K562 (cell line): ENCODE data around the gene GAK. TPM values are rescaled to one million over a fixed set of nuclear protein-coding genes. Genes with fewer than 3 reads are reported as not detected.
A peak's percentile ranks its signal among the peaks of the same experiment; 100 is the strongest.

Experiments
- E2F5 ChIP-seq: sonication (generic); formaldehyde crosslinking; IDR thresholded peaks from 2 replicates; pipeline ENCODE4 v1.8.0; 2022; ENCODE audit warnings: mild to moderate bottlenecking, missing genetic modification reagents
- ETS1 ChIP-seq: conservative IDR thresholded peaks from 2 replicates; pipeline ENCODE4 v1.6.1; 2011; ENCODE audit warnings: low read depth, mild to moderate bottlenecking, low read length; ENCODE audit not compliant: control insufficient read depth
- EWSR1 ChIP-seq: fragments of 450-650 bp; IDR thresholded peaks from 2 replicates; pipeline ENCODE4 v1.6.1; 2018; ENCODE audit warnings: borderline replicate concordance, mild to moderate bottlenecking, low read depth, moderate library complexity; ENCODE audit not compliant: partially characterized antibody
- KLF10 ChIP-seq: fragments of 250-450 bp; sonication (Bioruptor Pico); IDR thresholded peaks from 2 replicates; pipeline ENCODE4 v1.6.1; 2021; ENCODE audit warnings: matching md5 sums
- NFYB ChIP-seq: IDR thresholded peaks from 2 replicates; pipeline ENCODE4 v1.6.1; 2011; ENCODE audit warnings: mild to moderate bottlenecking, moderate library complexity; ENCODE audit not compliant: insufficient read length; ENCODE audit errors: extremely low read depth
- SPI1 ChIP-seq: IDR thresholded peaks from 2 replicates; pipeline ENCODE4 v1.6.1; 2011; ENCODE audit warnings: low read depth, low read length, control low read depth, borderline replicate concordance
- ZBTB11 ChIP-seq, 3 experiments: fragments of 200-800 bp in 1 of 3; fragments of 250-450 bp in 1 of 3; fragments of 450-650 bp in 1 of 3; sonication (Bioruptor Pico) in 1 of 3; sonication (Bioruptor generic) in 1 of 3; formaldehyde crosslinking in 1 of 3; IDR thresholded peaks; 2 replicates each; pipeline versions ENCODE4 v1.6.1 to v1.8.0; 2016 to 2022; ENCODE audit warnings: mild to moderate bottlenecking in 2 of 3, missing genetic modification characterization in 2 of 3, missing compliant biosample characterization in 1 of 3, moderate library complexity in 1 of 3
- ZHX1 ChIP-seq: fragments of 150-350 bp; conservative IDR thresholded peaks from 2 replicates; pipeline ENCODE4 v1.6.1; 2014; ENCODE audit warnings: low read length
- ZNF133 ChIP-seq: fragments of 250-450 bp; sonication (Bioruptor Pico); IDR thresholded peaks from 2 replicates; pipeline ENCODE4 v1.4.0; 2020; ENCODE audit warnings: mild to moderate bottlenecking
- ZNF23 ChIP-seq: fragments of 250-450 bp; sonication (Bioruptor Pico); IDR thresholded peaks from 2 replicates; pipeline ENCODE4 v1.4.0; 2020; ENCODE audit warnings: mild to moderate bottlenecking
- polyA plus RNA-seq, 8 experiments: library from polyadenylated mRNA; depleted of rRNA in 4 of 8; stranded (reverse) in 5 of 8; unstranded in 3 of 8; fragments of >200 nt; fragmentation: Nextera tagmentation in 2 of 8; fragmentation: Illumina TruSeq in 1 of 8; extraction: Ambion mirVana in 2 of 8; extraction: Trizol in 1 of 8; gene quantifications; 2 replicates each; pipeline versions ENCODE4 v1.2.1 to v1.2.3, GENCODE V29; 2011 to 2014; ENCODE audit warnings: inconsistent platforms in 1 of 8, missing spikeins in 1 of 8
- total RNA-seq, 7 experiments: library from RNA; depleted of rRNA in 6 of 7; stranded (reverse); fragments of >200 nt in 6 of 7; fragmentation: Illumina TruSeq in 2 of 7; extraction: Trizol in 2 of 7; gene quantifications; 2 replicates each; pipeline versions ENCODE4 v1.2.1 to v1.2.3, GENCODE V29; 2011 to 2021; ENCODE audit warnings: low replicate concordance in 1 of 7

GAK gene
- total and polyA plus RNA-seq, 9 of the 15 experiments (the other 6 are each of a cell fraction or from before 2014, with no cell fraction given) = 1.3 to 102 (median 16.2) TPM

GRCh38 chr4:924107-925096 is 7.7 kb downstream of the GAK start (continued):
- no peak for TF ChIP-seq ETS1
- no peak for TF ChIP-seq ZNF23 (CRISPR knock-in tag)
- no peak for TF ChIP-seq ZNF133 (CRISPR knock-in tag)
- TF ChIP-seq KLF10 (CRISPR knock-in tag) = no peak
- TF ChIP-seq NFYB = peak; percentile 37
- no peak for TF ChIP-seq ZBTB11 (CRISPR knock-in tag; IDR thresholded peaks at IDR 0.05)
- TF ChIP-seq SPI1 = peak; percentile 55; the same call in 1 of the 2 replicates
- TF ChIP-seq EWSR1 = no peak
- TF ChIP-seq E2F5 (CRISPR knock-in tag) = no peak
- no peak for TF ChIP-seq ZHX1
